K562 (cell line): ENCODE data around the gene CDRT4. TPM values are rescaled to one million over a fixed set of nuclear protein-coding genes. Genes with fewer than 3 reads are reported as not detected.
"Not testable (repeated sequence)": the region's sequence is repeated elsewhere in the genome, so short reads cannot be mapped to it uniquely, and the experiment has no call there.

Source experiments
- ATAC-seq: fragments of 200-7000 bp; cut with Tn5 transposase; 3 replicates; pipeline ENCODE4 v1.9.1; 2020; ENCODE audit warnings: moderate library complexity
- BruUV-seq: library from RNA; stranded (reverse); fragments of 400-500 nt; replicated peaks from 2 replicates; lab custom pipeline; 2021; lab: Mats Ljungman, UMichigan
- CTCF ChIA-PET: fragments of 300-600 bp; formaldehyde crosslinking; extraction: SDS; loops from one replicate; lab custom pipeline; 2021; ENCODE audit warnings: low intra/inter-chr PET ratio; lab: Yijun Ruan, JAX
- POLR2A ChIA-PET: fragments of 300-600, 350-650 bp; sonication (Branson Sonifier 250); formaldehyde crosslinking; extraction: SDS; loops from one replicate; lab custom pipeline; 2021; ENCODE audit warnings: antibody characterized with exemption, inconsistent platforms; lab: Yijun Ruan, JAX
- DNase-seq, 4 experiments: peaks; one replicate each; pipeline versions ENCODE4 v3.0.0 to v3.0.0-alpha.2; 2011 to 2018; ENCODE audit warnings: low spot score in 3 of 4, mixed read lengths in 3 of 4; ENCODE audit errors: extremely low read depth in 1 of 4
- FAIRE-seq: peaks from 2 replicates; lab custom pipeline; 2011; peaks lifted over from hg19 to GRCh38; lab: Jason Lieb, UNC
- H2AFZ ChIP-seq: 2 replicates; pipeline ENCODE4 v1.6.0; 2011; ENCODE audit warnings: low read depth, low read length, control low read depth, inconsistent platforms
- H3K27ac ChIP-seq: fragments of 200-600 bp; 3 replicates; pipeline ENCODE4 v1.8.0; 2011; ENCODE audit warnings: low read depth, mild to moderate bottlenecking, control low read depth, inconsistent platforms, low read length, moderate library complexity, mixed read lengths; ENCODE audit errors: extremely low read depth
- H3K27me3 ChIP-seq, 2 experiments: fragments of 300-600 bp in 1 of 2; 2 replicates in 1 of 2; 3 replicates in 1 of 2; pipeline versions ENCODE4 v1.6.0 to v1.8.0; 2011; ENCODE audit warnings: inconsistent platforms in 2 of 2, low read length in 2 of 2, mild to moderate bottlenecking in 1 of 2, mixed read lengths in 1 of 2, moderate library complexity in 1 of 2; ENCODE audit not compliant: control insufficient read depth in 2 of 2, insufficient read depth in 2 of 2
- H3K36me3 ChIP-seq: fragments of 300-600 bp; 3 replicates; pipeline ENCODE4 v1.8.0; 2011; ENCODE audit warnings: mild to moderate bottlenecking, low read length, inconsistent platforms; ENCODE audit not compliant: control insufficient read depth, insufficient read depth
- H3K4me1 ChIP-seq, 2 experiments: fragments of 200-600 bp in 1 of 2; replicated peaks in 1 of 2; 2 replicates in 1 of 2; 3 replicates in 1 of 2; pipeline versions ENCODE4 v1.5.1 to v1.8.0; 2011; ENCODE audit warnings: inconsistent platforms in 2 of 2, low read length in 2 of 2, mild to moderate bottlenecking in 1 of 2, mixed read lengths in 1 of 2, moderate library complexity in 1 of 2; ENCODE audit not compliant: control insufficient read depth in 2 of 2, insufficient read depth in 2 of 2
- H3K4me2 ChIP-seq: 2 replicates; pipeline ENCODE4 v1.6.1; 2011; ENCODE audit warnings: low read length, control low read depth, inconsistent platforms, mixed read lengths; ENCODE audit not compliant: insufficient read depth
- H3K4me3 ChIP-seq: fragments of 200-600 bp; sonication (generic), shearing (Covaris generic); 2 replicates; pipeline ENCODE4 v1.5.1; 2016; ENCODE audit warnings: control low read depth, inconsistent platforms
- H3K79me2 ChIP-seq: fragments of 200-600 bp; 3 replicates; pipeline ENCODE4 v1.8.0; 2011; ENCODE audit warnings: low read length, inconsistent platforms; ENCODE audit not compliant: control insufficient read depth, insufficient read depth
- H3K9ac ChIP-seq, 2 experiments: 2 replicates each; pipeline versions ENCODE4 v1.6.0 to v1.6.1; 2011; ENCODE audit warnings: low read depth in 2 of 2, low read length in 2 of 2, control low read depth in 1 of 2, inconsistent platforms in 1 of 2, mild to moderate bottlenecking in 1 of 2, mixed read lengths in 1 of 2; ENCODE audit not compliant: insufficient read depth in 1 of 2
- H3K9me1 ChIP-seq: one replicate; pipeline ENCODE4 v1.6.0; 2011; ENCODE audit warnings: inconsistent platforms, mild to moderate bottlenecking, low read length, moderate library complexity; ENCODE audit not compliant: control insufficient read depth, insufficient read depth
- H3K9me3 ChIP-seq: replicated peaks from 2 replicates; pipeline ENCODE4 v1.5.1; 2011; ENCODE audit warnings: low read depth, low read length, inconsistent platforms; ENCODE audit not compliant: control insufficient read depth, insufficient read depth
- H4K20me1 ChIP-seq: replicated peaks from 2 replicates; pipeline ENCODE4 v1.6.1; 2011; ENCODE audit warnings: low read length, inconsistent platforms, mixed read lengths; ENCODE audit not compliant: control insufficient read depth, insufficient read depth
- BCOR ChIP-seq: fragments of 450-650 bp; IDR thresholded peaks from 2 replicates; pipeline ENCODE4 v1.6.1; 2016
- CREB3 ChIP-seq: fragments of 450-650 bp; conservative IDR thresholded peaks from 2 replicates; pipeline ENCODE4 v1.6.1; 2016; ENCODE audit warnings: missing genetic modification characterization, low read depth, mild to moderate bottlenecking, missing compliant biosample characterization, moderate library complexity
- GTF2A2 ChIP-seq: IDR thresholded peaks from 2 replicates; pipeline ENCODE4 v1.6.1; 2016; ENCODE audit warnings: mild to moderate bottlenecking, missing genetic modification characterization, missing compliant biosample characterization
- JUNB ChIP-seq: fragments of 450-650 bp; formaldehyde crosslinking; conservative IDR thresholded peaks from 2 replicates; pipeline ENCODE4 v1.4.0; 2020; ENCODE audit warnings: mild to moderate bottlenecking
- MAZ ChIP-seq, 2 experiments: fragments of 450-650 bp in 1 of 2; sonication (generic) in 1 of 2; formaldehyde crosslinking; IDR thresholded peaks in 1 of 2; conservative IDR thresholded peaks in 1 of 2; 2 replicates each; pipeline versions ENCODE4 v1.4.0 to v1.5.0; 2020; ENCODE audit warnings: mild to moderate bottlenecking in 1 of 2, missing genetic modification reagents in 1 of 2
- NUFIP1 ChIP-seq: fragments of 450-650 bp; IDR thresholded peaks from 2 replicates; pipeline ENCODE4 v1.6.1; 2018; ENCODE audit not compliant: partially characterized antibody
- RBM25 ChIP-seq: fragments of 200-400 bp; formaldehyde crosslinking; IDR thresholded peaks from 2 replicates; pipeline ENCODE4 v1.6.1; 2018; ENCODE audit warnings: low read length, low read depth, moderate library complexity; ENCODE audit not compliant: severe bottlenecking
- STAT5A ChIP-seq: IDR thresholded peaks from 2 replicates; pipeline ENCODE4 v1.6.1; 2012; ENCODE audit warnings: low read length, inconsistent platforms, borderline replicate concordance
- ZNF57 ChIP-seq: fragments of 450-650 bp; formaldehyde crosslinking; IDR thresholded peaks from 2 replicates; pipeline ENCODE4 v1.4.0; 2020; ENCODE audit warnings: mild to moderate bottlenecking, moderate library complexity
- ZNF589 ChIP-seq: fragments of 200-800 bp; sonication (Bioruptor generic); IDR thresholded peaks from 2 replicates; pipeline ENCODE4 v1.6.1; 2016; ENCODE audit warnings: low read depth, missing genetic modification characterization, missing compliant biosample characterization
- WGBS: fragments of 100-300 bp; shearing (Covaris generic); methylation state at CpG from one replicate; pipeline ENCODE4 v1.1.6; 2016; ENCODE audit warnings: low coverage, mixed read lengths; ENCODE audit not compliant: insufficient coverage; ENCODE audit errors: missing lambda C conversion rate; 5-methylcytosine and 5-hydroxymethylcytosine counted together
- in situ Hi-C: fragments of 300-500 bp; cut with MboI; formaldehyde crosslinking; loops from 4 replicates; pipeline ENCODE4 v1.15.0; 2018; ENCODE audit warnings: inconsistent platforms, mixed read lengths
- intact Hi-C: fragments of 100-400 bp; cut with micrococcal nuclease; formaldehyde crosslinking; loops from 2 replicates; pipeline ENCODE4 v1.14.2; 2022
- polyA plus RNA-seq, 8 experiments: library from polyadenylated mRNA; depleted of rRNA in 4 of 8; stranded (reverse) in 5 of 8; unstranded in 3 of 8; fragments of >200 nt; fragmentation: Nextera tagmentation in 2 of 8; fragmentation: Illumina TruSeq in 1 of 8; extraction: Ambion mirVana in 2 of 8; extraction: Trizol in 1 of 8; gene quantifications; 2 replicates each; pipeline versions ENCODE4 v1.2.1 to v1.2.3, GENCODE V29; 2011 to 2014; ENCODE audit warnings: inconsistent platforms in 1 of 8, missing spikeins in 1 of 8
- total RNA-seq, 7 experiments: library from RNA; depleted of rRNA in 6 of 7; stranded (reverse); fragments of >200 nt in 6 of 7; fragmentation: Illumina TruSeq in 2 of 7; extraction: Trizol in 2 of 7; gene quantifications; 2 replicates each; pipeline versions ENCODE4 v1.2.1 to v1.2.3, GENCODE V29; 2011 to 2021; ENCODE audit warnings: low replicate concordance in 1 of 7

The CDRT4 gene
- total and polyA plus RNA-seq, 9 of the 15 experiments (the other 6 are each of a cell fraction or from before 2014, with no cell fraction given) = 1.7 to 6.4 (median 3.5) TPM

DNA sequence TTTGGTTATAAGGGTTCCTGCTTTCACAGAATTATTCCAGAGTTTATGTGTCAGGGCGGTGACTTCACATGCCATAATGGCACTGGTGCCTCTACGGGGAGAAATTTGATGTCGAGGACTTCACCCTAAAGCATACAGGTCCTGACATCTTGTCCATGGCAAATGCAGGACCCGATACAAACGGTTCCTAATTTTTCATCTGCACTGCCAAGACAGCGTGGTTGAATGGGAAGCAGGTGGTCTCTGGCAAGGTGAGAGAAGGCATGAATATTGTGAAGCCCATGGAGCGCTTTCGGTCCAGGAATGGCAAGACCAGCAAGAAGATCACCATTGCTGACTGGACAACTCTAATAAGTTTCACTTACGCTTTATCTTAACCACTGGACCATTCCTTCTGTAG, 39.6 kb upstream of the CDRT4 start:
- CTCF ChIA-PET = no interaction called here
- TF ChIP-seq NUFIP1 = no peak
- no peak for TF ChIP-seq RBM25
- no peak for TF ChIP-seq MAZ (CRISPR knock-in tag; conservative IDR thresholded peaks at IDR 0.05 in 1 of 2, IDR thresholded peaks at IDR 0.05 in 1 of 2)
- no peak for TF ChIP-seq GTF2A2 (tag)
- TF ChIP-seq ZNF57 (CRISPR knock-in tag) = no peak
- no peak for TF ChIP-seq JUNB (CRISPR knock-in tag)
- TF ChIP-seq CREB3 = no peak
- TF ChIP-seq ZNF589 (CRISPR knock-in tag) = no peak
- TF ChIP-seq STAT5A = no peak
- TF ChIP-seq BCOR = no peak
- Histone ChIP-seq H3K79me2 (no peaks in the 10 kb centered on the region), H3K27ac (no peak overlapping the region), H3K36me3 (peaks cover 7% of the 10 kb centered on the region; the same call in 2 of the 3 replicates), H2AFZ (no peak overlapping the region), H3K4me1 (peaks cover 0 to 10% of the 10 kb centered on the region in 2 experiments; a peak in 2 of 5 replicates), H4K20me1 (no peaks in the 10 kb centered on the region), H3K27me3 (no peaks in the 10 kb centered on the region), H3K9ac (no peak overlapping the region), H3K9me3 (no peaks in the 10 kb centered on the region), H3K4me3 (no peak overlapping the region), H3K9me1 (no peaks in the 10 kb centered on the region), H3K4me2 (no peak overlapping the region)
- 90% methylated on average over 7 of the region's 9 CpGs for WGBS
- BruUV-seq = no TSS peak
- FAIRE-seq = no peak
- no peak for ATAC-seq
- in situ Hi-C loops (no loop called here), intact Hi-C loops (no loop called here)
- POLR2A ChIA-PET = no interaction called here
- DNase-seq = no peak

GRCh38 chr17:15505708-15506107, 38.3 kb upstream of the CDRT4 start:
- H3K9me1 ChIP-seq, H3K79me2 ChIP-seq, H3K4me2 ChIP-seq, H3K9ac ChIP-seq, DNase-seq, H3K27ac ChIP-seq, H2AFZ ChIP-seq, H3K36me3 ChIP-seq, BruUV-seq, CTCF ChIA-PET, FAIRE-seq, H4K20me1 ChIP-seq, H3K9me3 ChIP-seq, H3K4me1 ChIP-seq, intact Hi-C loops, H3K27me3 ChIP-seq, ATAC-seq, in situ Hi-C loops, H3K4me3 ChIP-seq, POLR2A ChIA-PET: not testable (repeated sequence)
- WGBS = 95% methylated on average over 4 of the region's 32 CpGs
